Stimulated activated CD4-positive, alpha-beta T cell treated with anti-CD3 and anti-CD28 coated beads, Interleukin-4, amount 100 ng/mL, for 1 hour (primary cell): ENCODE data around the gene GSTM5.
"Not testable (repeated sequence)": the region's sequence is repeated elsewhere in the genome, so short reads cannot be mapped to it uniquely, and the experiment has no call there.

Source experiments
- DNase-seq: peaks from one replicate; pipeline ENCODE4 v3.0.0-alpha.2; 2020

The GSTM5 gene

GRCh38 chr1:109697861-109698260, 14.2 kb upstream of the GSTM5 start:
- DNase-seq: not testable (repeated sequence)

DNA sequence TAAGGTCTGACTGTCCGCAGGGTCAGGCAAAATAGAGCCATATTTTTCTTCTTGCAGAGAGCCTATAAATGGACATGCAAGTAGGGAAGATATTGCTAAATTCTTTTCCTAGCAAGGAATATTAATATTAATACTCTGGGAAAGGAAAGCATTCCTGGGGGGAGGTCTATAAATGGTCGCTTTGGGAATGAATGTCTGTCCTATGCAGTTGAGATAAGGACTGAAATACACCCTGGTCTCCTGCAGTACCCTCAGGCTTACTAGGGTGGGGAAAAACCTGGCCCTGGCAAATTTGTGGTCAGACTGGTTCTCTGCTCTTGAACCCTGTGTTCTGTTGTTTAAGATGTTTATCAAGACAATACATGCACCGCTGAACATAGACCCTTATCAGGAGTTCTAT, 9.1 kb upstream of the GSTM5 start:
- DNase-seq: not testable (repeated sequence)

DNA sequence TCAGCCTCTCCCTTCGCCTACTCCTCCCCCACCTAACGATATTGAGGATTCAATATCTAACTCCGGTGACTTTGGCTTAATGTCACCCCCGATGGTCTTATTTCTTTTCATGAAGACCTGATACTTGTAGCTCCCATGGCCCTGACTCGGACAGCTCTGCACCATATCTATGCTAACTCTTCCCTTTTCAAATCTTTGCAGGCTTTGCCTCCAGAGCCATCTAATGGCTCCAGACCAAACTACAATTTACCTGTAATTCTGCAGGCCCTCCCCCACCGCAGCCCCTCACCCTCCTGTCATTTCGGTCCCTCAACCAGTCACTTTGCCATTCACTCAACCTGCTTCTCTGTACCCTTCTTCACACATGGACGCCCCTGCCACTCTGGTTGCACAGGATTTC, 7.9 kb upstream of the GSTM5 start:
- DNase-seq: no peak

DNA sequence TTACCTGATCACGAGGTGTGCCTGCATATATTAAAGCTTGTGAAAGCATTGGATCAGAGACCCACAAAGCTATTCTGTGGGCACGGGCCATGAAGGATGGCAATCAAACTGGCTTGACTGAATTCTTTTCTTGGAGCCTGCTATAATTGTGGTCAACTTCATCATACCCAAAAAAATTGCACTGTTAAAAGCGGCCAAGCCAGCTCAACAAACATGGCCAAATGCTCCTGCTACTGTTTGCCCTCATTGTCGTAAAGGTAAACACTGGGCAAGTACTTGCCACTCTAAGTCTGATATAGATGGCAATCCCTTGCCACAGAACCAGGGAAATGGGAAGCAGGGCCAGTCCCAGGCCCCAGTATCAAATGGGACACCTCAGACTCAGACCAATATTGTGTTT, 6.6 kb upstream of the GSTM5 start:
- no peak for DNase-seq

- DNase-seq: not testable (repeated sequence)
Observed at GRCh38 chr1:109708949-109709348, 3.1 kb upstream of the GSTM5 start.

DNA sequence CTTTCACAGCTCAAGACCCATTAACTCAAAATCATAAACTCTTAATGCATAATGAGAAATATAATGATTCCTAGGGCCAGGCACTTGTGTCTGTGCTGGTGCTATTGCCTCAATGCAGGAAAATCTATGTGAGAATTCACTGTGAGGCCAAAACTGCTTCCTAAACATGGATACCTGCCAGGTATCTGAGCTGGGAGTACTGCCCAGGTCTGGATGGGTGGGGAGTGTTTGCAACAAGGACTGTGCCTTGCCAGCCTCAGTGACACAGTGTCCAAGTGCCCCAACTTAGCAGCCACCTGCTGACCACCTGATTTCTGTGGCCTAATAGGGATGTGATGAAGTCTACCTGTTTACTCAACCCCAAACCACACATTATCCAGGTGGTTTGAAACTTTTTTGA, 2.2 kb upstream of the GSTM5 start:
- not testable (repeated sequence) for DNase-seq

GRCh38 chr1:109712321-109712864, 342 bp downstream of the GSTM5 start:
- DNase-seq: no peak

- DNase-seq: no peak
Observed at GRCh38 chr1:109713636-109714035, 1.6 kb downstream of the GSTM5 start.

DNA sequence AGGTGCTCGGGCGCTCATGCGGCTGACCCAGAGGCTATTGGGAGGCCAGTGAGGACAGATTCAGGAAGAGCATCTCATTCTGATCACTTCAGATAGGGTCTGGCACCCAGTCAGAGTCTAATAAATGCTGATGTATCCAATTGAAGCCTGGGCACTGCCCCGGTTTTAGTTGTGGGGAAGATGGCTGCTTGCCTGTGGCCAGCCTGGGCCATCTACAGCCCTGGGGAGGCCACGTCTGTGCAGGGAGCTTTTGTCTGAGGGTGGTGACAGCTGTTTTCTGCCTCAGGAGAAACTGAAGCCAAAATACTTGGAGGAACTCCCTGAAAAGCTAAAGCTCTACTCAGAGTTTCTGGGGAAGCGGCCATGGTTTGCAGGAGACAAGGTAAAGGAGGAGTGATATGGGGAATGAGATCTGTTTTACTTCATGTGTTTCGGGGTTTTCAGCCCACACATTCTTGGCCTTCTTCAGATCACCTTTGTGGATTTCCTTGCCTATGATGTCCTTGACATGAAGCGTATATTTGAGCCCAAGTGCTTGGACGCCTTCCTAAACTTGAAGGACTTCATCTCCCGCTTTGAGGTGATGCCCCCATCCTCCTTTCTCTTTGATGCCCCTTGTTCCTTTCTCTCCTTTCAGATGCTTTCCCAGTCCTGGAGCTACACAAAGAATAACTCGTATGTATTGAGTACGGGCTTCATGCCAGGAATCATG, 2.8 kb downstream of the GSTM5 start:
- DNase-seq: no peak

DNA sequence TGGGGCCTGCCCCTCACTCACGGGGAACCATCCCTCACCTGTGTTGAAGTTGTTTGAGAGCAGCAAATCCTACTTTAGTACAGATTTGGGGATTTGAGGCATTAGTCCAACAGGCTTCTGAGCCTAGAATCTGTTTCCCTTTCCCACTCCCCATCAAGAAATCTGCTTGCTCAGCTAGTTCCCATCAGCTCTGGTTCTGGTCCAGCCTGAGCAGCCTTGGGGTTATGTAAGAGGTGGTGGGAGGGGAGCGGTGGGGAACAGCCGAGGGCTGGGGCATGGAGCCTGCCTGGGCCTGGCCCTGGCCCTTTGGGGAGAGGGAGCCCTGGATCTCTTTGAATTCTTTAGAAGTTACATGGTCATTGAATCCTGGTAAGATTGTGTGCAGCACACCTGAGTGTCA, 4.1 kb downstream of the GSTM5 start:
- no peak for DNase-seq

DNA sequence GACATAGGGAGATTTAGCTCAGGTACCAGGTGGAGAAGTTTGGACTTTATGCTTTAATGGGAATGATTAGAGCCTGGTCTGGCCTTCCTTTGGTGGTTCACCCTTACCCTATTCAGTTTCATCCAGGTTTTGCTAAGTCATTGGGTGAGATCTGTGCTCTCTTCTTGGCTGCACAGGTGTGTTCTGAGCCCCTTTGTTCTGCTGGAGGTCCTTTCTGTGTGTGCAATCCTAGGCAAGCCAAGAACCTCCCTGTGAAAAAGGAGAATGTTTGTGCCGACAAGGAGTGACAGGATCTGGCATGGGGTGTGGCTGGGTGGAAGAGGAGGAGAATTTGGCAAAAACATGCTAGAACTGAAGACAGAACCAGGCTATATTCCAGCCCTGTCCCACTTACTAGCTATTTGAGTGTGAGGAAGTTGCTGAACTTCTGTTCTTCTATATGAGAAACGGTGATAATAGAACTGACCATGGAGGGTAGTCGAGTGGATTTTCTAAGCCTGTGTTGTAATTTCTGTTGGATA, 4.6 kb downstream of the GSTM5 start:
- no peak for DNase-seq

GRCh38 chr1:109717729-109718128, 5.7 kb downstream of the GSTM5 start:
- no peak for DNase-seq

DNA sequence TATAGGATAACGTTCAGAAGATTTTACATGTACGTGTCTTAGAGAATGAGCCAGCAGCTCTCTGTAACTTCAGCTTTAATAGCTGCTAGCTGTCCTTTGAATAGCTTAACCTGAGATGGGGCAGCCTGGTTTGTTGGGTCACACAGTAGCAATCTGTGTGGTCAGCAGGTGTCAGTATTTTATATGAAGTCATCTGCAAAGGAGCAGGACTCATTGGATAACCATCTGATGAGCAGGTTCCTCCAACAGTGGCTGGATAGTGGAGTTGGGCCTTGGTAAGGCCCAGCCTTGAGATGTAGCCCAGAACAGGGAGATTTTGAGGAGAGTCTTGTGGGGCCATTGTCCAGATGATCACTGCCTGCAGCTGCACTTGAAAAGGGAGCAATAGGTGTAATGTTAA, 6.4 kb downstream of the GSTM5 start:
- DNase-seq: no peak

DNA sequence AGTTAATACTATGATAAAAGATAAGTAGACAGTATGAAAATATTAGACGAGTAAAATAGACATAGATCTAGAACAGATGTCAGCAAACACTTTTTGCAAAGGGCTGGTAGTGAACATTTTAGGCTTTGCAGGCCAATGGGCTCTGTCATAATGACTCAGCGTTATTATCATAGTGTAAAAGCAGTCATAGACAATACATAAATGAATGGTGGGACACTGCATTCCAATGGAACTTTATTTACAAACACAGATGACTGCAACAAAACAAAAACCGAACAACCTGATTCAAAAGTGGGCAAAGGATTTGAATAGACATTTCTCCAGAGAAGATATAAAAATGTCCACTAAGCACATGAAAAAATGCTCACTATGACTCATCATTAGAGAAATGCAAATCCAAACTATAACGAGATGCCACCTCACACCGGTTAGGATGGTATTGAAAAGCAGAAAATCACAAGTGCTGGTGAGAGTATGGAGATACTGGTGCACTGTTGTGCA, 7.3 kb downstream of the GSTM5 start:
- no peak for DNase-seq

GRCh38 chr1:109721042-109721441, 9.0 kb downstream of the GSTM5 start:
- no peak for DNase-seq

DNA sequence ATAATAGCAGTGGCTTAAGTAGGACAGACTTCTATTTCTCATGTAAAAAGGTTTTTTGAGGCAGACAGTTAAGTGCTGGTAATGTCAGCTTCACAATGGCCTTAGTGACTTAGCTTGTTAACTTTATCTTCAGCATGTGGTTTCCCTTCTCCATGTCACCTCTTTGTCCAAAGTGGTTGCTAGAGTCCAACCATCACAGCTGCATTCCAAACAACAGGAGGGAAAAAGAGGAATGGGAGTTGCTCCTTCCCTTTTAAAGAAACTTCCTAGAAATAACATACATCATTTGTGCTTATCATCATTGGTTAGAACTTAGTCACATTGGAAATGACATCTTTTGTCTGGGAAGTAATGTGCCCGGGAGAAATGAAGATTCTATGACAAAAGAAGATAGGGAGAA, 9.9 kb downstream of the GSTM5 start:
- DNase-seq: no peak

DNA sequence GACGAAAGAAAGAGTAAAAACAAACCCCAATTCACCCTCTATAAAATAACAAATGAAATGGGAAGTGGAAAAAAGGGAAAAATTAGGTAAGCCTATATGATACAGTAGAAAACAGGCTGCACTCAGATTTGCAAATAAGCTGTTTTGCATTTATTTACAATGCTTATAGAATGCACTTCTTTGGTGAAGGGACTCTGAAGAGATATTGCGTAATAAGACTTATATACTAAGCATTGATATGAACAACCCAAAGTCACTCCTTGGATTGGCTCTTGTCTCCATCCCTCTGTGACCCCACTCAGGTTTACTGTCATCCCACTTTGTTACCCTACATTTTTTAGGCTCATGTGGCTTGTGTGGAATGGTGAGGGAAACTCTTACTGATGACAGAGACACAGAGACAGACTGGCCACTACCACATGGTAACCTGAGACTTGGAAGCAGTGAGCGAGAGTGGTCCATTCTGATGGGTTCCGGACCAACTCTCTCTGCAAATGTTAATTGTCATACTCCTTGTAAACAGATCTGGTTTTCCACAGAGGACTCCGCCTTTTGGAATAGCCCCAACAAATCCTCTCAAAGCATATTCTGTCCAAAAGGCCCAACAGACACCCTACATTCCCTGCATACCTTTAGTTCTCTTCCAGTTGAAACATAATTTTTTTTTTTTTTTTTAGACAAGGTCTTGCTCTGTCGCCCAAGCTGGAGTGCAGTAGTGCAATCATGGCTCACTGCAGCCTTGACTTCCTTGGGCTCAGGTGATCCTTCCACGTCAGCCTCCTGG, 11.0 kb downstream of the GSTM5 start:
- no peak for DNase-seq

DNA sequence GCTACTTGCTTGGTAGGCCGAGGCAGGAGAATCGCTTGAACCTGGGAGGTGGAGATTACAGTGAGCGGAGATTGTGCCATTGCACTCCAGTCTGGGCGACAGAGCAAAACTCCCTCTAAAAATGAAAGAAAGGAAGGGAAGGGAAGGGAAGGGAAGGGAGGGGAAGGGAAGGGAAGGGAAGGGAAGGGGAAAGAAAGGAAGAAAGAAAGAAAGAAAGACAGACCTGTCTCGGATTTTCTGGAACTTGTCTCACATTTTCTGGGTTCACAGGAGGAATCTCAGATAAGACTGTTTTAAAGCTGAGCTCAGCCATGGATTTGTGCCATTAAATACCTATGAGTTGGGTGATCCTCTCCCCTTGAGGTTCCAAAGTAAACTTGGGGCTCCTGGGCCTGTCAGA, 12.9 kb downstream of the GSTM5 start:
- DNase-seq: no peak

GRCh38 chr1:109725510-109725909, 13.5 kb downstream of the GSTM5 start:
- no peak for DNase-seq

DNA sequence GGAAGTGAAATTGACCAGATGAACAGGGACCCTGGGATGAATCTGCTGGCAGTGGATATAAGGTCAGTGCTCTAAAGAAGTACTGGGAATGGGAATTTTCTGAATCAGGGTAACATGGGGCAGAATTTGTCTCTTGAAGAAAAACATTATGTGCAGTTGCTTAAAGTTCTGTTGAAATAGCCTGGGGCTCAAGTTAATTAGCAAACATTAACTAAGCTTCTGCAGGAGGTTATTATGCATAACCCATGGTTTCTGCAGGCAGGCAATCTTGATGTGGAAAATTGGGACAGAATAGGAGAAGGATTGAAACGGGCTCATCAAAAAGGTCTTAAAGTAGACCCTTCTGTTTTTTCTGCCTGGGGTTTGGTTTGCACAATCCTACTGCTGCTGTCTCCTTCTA, 14.0 kb downstream of the GSTM5 start:
- no peak for DNase-seq

- no peak for DNase-seq
Observed at GRCh38 chr1:109726728-109727373, 14.8 kb downstream of the GSTM5 start.

DNA sequence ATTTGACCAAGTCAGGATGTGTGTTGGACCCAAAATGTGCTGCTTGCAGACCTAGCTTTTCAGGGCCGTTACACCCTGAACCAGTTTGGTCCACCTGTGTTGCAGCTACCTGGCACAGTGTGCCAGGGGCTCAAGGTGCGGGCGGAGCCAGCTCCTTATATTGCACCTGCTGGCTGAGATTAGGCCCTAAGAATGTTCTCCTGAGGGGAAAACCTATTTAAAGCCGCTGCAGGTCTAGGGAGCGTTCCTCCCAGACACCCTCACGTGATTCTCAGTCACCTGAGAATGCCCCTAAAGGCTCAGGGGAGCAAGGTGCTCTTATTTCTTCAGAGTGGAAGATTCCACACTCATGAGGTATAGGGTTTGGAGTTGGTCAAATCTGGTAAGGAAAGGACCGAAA, 16.8 kb downstream of the GSTM5 start:
- no peak for DNase-seq

DNA sequence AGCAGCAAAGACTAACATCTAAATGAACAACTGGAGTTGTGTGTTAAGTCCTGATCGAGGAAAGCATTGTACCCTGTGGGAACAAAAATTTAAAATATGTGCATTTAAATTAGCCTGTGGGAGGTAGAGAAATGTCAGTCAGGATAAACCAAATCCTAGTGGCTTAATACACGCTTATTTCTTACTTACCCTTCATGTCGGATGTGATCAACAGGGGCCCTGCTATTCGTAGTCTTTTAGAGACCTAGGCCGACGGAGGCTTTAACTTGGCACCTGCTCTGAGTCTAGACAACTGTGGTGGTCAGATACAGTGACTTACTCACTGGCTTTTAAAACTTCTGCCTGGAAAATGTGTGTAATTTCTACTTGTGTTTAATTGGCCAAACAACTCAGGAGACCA, 18.6 kb downstream of the GSTM5 start:
- DNase-seq: no peak
